Measurements from ENCODE around the gene MPI. TPM values are rescaled to one million over a fixed set of nuclear protein-coding genes. Genes with fewer than 3 reads are reported as not detected.

Gene MPI
- total RNA-seq, 4 donors from 2014 or later: 52.0 to 221 (median 174) TPM

- no peaks in the 10 kb centered on the region for H3K27me3 ChIP-seq
- peaks cover 0 to 42% (median 4%) of the 10 kb centered on the region in 4 donors for H3K4me1 ChIP-seq
- TF ChIP-seq POLR2A (IDR thresholded peaks at IDR 0.05): peak; percentile 95
- TF ChIP-seq CTCF (IDR thresholded peaks at IDR 0.05): peak in 3 of 6 experiments; percentile 4 to 38 (median 27)
- peak within 1 kb of the TSS; percentile 63 to 99 (median 78) for H3K4me3 ChIP-seq
- no peaks in the 10 kb centered on the region for H3K9me3 ChIP-seq
- no peaks in the 10 kb centered on the region for H3K36me3 ChIP-seq
- DNase-seq: peak; percentile 92 to 97 (median 94)
- peak within 1 kb of the TSS; percentile 84 to 99 (median 97) for H3K27ac ChIP-seq
Measured at GRCh38 chr15:74937590-74938371, 47.9 kb downstream of the MPI start, which contains the start of gene COX5A. COX5A (minus strand) TSS chr15:74938073; CDS start chr15:74938014, 59 bp downstream.

- peak in 2 of 3 donors; percentile 78 to 94 for DNase-seq
- peak; percentile 82 to 100 (median 99) for TF ChIP-seq CTCF (IDR thresholded peaks at IDR 0.05)
- TF ChIP-seq POLR2A (IDR thresholded peaks at IDR 0.05): no peak
Measured at GRCh38 chr15:74950078-74950908, 60.5 kb downstream of the MPI start.

GRCh38 chr15:74951006-74951405 lies 61.2 kb downstream of the MPI start:
- Histone ChIP-seq H3K36me3 (no peaks in the 10 kb centered on the region), H3K27ac (no peak overlapping the region), H3K4me3 (no peak overlapping the region), H3K4me1 (peaks cover 0 to 21% (median 6%) of the 10 kb centered on the region in 4 donors), H3K27me3 (no peaks in the 10 kb centered on the region), H3K9me3 (no peaks in the 10 kb centered on the region)
- TF ChIP-seq POLR2A (IDR thresholded peaks at IDR 0.05) (no peak), CTCF (IDR thresholded peaks at IDR 0.05) (no peak)
- no peak for DNase-seq

More at GRCh38 chr15:74950078-74950908, 60.5 kb downstream of the MPI start:
- H3K27ac ChIP-seq: no peak overlapping the region
- no peak overlapping the region for H3K4me3 ChIP-seq
- no peaks in the 10 kb centered on the region for H3K36me3 ChIP-seq
- no peaks in the 10 kb centered on the region for H3K9me3 ChIP-seq
- H3K4me1 ChIP-seq: peaks cover 0 to 14% (median under 1%) of the 10 kb centered on the region in 4 donors
- no peaks in the 10 kb centered on the region for H3K27me3 ChIP-seq

Small RNA genes lying within 50 kb of the gene (small RNA-seq; reads per million reads assigned to genes)
- 0 to 0.51 reads per million in 2 donors for gene MIR6882

Other genes with a start within 250 kb of the MPI start
- gene EDC3, start 194.0 kb upstream of the MPI start, total RNA-seq: 10 to 100 TPM; 23.5 to 43.7 (median 32.2) TPM
- gene CYP1A1, start 164.5 kb upstream of the MPI start, total RNA-seq: 1 to 10 TPM in 1 of 4 donors, under 1 TPM in 1, not detected in 2; 0.70 to 3.3 TPM
- gene CYP1A2, start 141.2 kb upstream of the MPI start, total RNA-seq: not detected
- gene CSK, start 108.0 kb upstream of the MPI start, total RNA-seq: 100 to 1,000 TPM in 1 of 4 donors, 10 to 100 TPM in 3; 53.8 to 122 (median 66.2) TPM
- gene LMAN1L, start 77.2 kb upstream of the MPI start, total RNA-seq: not detected
- not detected for gene CPLX3, start 63.4 kb upstream of the MPI start, total RNA-seq
- gene ULK3, start 46.9 kb upstream of the MPI start, total RNA-seq: 100 to 1,000 TPM; 194 to 508 (median 288) TPM
- gene SCAMP2, start 16.7 kb upstream of the MPI start, total RNA-seq: 100 to 1,000 TPM in 3 of 4 donors, 10 to 100 TPM in 1; 60.2 to 206 (median 151) TPM
- 10 to 100 TPM; 48.7 to 76.5 (median 57.6) TPM for gene FAM219B, start 16.8 kb downstream of the MPI start, total RNA-seq
- 100 to 1,000 TPM in 3 of 4 donors, 10 to 100 TPM in 1; 59.4 to 326 (median 195) TPM for gene COX5A, start 48.0 kb downstream of the MPI start, total RNA-seq
- 10 to 100 TPM in 2 of 4 donors, 1 to 10 TPM in 2; 7.4 to 15.3 (median 9.5) TPM for gene RPP25, start 66.7 kb downstream of the MPI start, total RNA-seq
- gene SCAMP5, start 105.5 kb downstream of the MPI start, total RNA-seq: 10 to 100 TPM in 3 of 4 donors, 1 to 10 TPM in 1; 5.0 to 78.1 (median 53.4) TPM
- gene PPCDC, start 133.5 kb downstream of the MPI start, total RNA-seq: 10 to 100 TPM in 3 of 4 donors, 1 to 10 TPM in 1; 8.4 to 63.5 (median 20.5) TPM

Measured in Peyer's patch (tissue), 4 donors.